GM18499 (cell line): Measurements from ENCODE around the gene LPCAT2.

Experiments used
- ATAC-seq: cut with Tn5 transposase; IDR thresholded peaks from one replicate; pipeline ENCODE4 v1.9.1; 2021; ENCODE audit warnings: moderate number of reproducible peaks; ENCODE audit not compliant: insufficient read depth, unreplicated experiment

The LPCAT2 gene, protein sequence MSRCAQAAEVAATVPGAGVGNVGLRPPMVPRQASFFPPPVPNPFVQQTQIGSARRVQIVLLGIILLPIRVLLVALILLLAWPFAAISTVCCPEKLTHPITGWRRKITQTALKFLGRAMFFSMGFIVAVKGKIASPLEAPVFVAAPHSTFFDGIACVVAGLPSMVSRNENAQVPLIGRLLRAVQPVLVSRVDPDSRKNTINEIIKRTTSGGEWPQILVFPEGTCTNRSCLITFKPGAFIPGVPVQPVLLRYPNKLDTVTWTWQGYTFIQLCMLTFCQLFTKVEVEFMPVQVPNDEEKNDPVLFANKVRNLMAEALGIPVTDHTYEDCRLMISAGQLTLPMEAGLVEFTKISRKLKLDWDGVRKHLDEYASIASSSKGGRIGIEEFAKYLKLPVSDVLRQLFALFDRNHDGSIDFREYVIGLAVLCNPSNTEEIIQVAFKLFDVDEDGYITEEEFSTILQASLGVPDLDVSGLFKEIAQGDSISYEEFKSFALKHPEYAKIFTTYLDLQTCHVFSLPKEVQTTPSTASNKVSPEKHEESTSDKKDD

DNA sequence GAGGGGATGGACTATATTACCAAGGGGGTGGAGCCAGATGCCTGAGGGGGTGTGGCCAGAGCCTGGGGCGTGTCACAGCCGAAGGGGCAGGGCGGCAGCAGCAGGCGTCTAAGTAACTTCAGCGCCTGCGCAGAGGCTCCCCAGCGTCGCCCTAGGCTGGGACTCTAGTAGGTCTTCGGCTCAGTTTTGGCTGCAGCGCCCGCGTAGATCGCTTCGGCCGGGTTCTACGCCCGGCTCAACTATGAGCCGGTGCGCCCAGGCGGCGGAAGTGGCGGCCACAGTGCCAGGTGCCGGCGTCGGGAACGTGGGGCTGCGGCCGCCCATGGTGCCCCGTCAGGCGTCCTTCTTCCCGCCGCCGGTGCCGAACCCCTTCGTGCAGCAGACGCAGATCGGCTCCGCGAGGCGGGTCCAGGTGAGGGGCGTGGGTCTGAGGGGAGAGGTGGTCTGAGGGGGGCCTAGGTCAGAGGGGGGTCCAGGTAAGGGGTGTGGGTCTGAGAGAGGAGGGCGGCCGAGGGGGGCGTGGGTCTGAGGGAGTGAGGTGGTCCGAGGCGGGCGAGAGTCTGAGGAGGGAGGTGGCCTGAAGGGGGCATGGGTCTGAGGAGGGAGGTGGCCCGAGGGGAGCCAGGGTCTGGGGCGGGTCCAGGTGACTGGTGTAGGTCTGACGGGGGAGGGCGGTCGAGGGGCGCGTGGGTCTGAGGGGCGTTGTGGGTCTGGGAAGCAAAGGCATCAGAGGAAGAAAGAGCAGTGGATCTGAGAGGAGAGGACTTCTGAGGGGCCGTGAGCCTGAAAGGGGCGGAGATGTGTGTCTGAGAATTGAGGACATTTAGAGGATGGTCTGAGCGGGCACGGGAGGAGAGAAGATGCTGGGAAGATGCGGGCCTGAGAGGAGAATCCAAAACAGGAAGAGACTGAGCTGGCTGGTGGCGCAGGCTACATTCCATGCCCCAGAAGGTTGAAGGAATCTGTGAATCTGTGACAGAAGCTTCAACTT, at the start of gene LPCAT2:
TSS of gene LPCAT2 (plus strand) at position 132 of the 991 bp plus-strand sequence. CDS start at position 242, 110 bp downstream.
- ATAC-seq, result no peak

DNA sequence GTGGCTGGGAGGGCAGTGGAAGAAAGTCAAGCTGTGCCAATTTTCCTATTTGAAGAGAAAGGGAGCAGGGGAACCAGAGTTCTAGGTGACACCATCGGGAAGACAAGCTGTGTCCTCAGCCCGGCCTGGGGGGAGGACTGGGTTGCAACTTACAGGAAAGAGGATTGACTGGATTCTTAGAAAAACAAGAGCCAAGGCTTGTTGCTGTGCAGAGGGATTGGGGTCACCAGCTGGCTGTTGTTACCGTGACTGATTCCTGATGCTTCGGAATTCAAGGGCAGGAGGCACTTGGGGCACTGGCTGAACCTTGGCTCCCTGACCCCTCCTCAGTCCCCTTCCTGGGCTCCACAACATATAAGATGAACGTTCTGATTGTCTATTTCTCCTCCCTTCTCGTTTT, 46.6 kb upstream of the LPCAT2 start:
- no peak for ATAC-seq

DNA sequence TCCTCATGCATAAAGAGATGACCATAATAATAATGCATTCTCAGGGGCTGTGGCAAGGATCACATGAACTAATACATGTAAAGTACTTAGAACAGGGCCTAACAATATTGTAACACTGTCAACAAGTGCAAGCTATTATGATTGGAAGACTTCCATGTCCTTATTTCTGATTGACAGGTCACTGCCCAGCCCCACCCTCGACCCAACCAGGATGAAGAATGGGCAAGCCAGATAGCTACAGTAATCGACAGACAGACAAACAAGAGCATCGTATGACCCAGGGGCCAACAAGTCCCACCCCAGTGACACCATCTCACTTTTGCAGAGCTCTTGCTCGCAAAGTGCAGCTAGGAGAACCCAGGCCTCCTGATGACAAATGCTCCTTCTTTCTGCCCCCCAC, 44.5 kb upstream of the LPCAT2 start:
- no peak for ATAC-seq

DNA sequence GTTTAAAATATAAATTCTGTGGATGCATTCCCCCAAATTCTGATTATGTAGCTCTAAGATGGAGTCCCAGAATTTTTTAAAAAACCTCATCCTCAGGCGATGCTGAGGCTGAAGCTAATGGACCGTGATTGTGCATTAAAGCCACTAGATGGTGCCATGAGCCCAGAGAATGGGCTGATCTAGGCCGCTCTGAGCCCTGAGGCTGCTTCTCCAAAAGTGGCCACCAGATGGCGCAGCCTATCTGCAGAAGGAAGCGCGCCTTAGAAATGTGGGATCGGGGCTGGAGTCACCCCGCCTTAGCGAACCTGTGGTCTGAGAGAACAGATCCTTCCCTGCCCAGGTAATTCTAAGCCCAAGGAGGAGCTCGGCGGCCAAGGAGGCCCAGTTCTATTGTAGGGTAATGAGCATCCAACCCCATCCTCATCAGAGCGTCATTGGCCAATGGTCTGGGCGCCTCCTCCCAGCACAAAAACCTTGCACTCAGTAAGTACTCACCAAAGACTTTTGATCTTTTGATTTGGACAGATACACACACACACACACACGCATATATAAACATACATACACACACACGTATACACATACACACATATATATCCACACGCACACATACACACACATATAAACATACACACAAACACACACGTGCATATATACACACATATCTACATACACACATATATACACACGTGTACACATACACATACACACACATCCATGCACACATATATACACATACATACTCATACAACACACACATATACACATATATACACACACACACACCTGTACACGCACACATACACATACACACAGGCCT, 43.6 kb upstream of the LPCAT2 start:
- peak; percentile 90 for ATAC-seq

DNA sequence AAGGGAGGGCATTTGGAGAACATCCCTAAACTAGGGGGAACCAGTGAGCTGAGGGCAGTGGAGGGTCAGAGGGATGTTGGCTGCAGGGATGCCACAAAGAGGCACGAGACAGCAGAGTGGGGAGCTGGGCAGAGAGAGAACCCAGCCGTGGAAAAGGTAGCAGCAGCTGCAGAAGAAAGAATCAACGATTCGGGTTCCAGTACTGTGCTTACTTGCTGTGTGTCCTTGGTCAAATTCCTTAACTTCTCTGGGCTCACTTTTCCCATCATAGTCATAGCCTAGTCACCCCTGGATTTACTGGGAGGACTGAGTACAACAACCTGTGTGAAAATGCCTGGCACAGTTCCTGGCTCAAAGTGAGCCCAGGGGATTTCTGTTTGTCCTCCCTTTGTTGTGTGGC, 42.7 kb upstream of the LPCAT2 start:
- no peak for ATAC-seq

DNA sequence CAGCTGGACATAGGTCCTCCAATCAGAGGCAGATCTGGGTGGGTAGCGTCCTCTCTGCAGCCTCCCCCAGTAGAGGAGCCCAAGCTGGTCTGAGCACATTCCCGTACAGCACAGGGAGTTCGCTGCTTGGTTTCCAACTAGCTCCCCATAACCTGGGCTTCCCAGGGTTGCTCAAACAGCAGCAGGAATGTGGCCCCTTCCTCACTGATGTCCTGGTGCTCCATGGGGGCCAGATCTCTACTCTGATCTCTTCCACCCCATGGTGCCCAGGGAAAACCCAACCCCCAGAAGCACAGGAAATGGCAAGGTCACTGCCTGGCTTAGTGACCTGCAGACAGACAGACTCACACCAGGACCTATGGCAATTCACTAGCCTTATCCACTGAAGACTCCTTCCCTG, 41.0 kb upstream of the LPCAT2 start:
- no peak for ATAC-seq

DNA sequence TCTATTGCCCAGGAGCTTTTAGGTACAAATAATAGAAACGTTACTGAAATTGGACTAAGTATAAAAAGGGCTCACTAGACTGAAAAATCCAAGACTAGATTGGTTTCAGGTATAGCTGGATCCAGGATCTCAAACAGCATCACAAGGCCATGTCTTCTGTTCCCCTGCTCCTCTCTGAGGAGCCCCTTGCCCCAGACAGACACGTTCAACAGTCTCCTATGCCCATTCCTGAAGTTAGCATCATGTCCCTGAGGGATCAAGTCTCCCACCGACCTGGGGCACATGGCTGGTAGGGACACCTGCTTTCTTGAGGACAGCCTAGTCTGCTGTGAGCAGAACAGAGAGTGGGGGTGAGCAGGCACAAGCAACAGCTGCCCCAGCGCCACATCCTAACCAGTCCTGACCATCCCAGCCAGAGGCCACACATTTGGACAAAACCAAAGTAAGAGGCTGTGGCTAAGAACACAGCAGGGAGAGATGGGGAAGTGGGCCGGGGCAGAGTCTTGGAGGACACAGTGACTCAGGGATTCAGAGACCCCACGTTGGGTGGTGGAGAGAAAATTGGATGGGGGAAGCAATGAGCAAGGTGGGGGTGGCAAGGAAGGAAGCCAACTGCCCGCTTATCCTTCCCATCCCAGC, 40.4 kb upstream of the LPCAT2 start:
- ATAC-seq, result no peak

DNA sequence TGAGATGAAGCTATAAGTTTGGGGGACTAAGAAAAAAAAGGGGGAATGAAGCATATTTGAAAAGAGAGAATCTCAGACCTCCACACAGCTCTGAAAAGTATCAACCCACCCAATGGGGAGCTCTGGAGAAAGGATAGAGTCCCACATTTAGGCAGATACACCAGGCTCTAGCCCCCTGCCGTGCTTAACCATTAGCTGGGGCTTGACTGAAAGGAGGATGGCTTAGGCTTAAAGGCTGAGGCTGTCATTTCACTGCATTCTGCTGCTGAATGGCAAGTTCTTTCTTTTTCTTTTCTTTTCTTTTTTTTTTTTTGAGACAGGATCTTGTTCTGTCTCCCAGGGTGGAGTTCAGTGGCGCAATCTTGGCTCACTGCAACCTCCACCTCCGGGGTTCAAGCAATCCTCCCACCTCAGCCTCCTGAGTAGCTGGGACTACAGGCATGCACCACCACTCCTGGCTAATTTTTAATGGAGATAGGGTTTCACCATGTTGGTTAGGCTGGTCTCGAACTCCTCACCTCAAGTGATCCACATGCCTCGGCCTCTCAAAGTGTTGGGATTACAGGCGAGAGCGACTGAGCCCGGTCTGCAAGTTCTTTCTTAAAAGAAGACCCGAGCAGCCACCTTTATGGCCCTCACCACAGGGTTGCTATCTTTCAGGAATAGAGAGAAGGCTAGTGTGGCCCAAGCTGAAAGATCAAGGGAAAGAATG, 38.9 kb upstream of the LPCAT2 start:
- ATAC-seq, result no peak

DNA sequence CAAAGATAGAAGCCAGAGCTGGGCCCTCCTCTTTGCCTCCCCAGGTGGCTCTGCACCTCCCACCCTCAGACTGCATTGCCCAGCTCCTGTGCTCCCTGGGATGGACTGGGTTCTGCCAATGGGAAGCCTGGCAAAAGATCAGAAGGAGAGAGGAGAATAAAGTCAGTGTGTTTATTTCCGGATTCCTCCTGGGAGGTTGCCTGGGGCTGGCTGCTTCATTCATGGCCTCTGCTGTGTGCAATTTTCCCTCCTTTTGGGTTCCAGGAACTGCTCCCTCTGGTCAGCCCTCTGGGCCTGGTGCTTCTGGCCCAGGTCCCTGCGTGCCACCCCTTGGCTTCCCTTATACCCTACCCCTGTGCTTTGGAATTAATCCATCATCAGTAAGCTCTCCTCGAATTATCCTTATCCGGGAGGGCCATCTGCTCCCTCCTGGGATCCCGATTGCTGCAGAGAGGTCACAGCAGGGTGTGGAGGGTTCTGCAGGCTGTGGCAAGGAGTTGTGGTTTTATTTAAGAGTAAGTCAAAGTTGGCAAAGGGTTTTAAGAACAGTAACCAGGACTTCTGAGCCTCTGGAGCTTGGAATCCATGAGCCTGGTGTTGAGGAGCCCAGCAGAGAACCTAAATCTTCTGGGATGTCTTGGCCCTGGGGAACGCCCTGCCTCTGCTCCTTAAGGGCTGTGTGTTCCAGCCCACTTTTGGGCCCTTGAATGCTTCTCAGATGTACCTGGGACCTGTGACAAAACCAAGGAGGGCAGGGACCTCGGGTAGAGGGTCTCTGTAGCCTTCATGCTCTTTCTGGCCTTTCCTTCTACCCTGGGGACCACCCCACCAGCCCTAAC, 38.1 kb upstream of the LPCAT2 start:
- ATAC-seq, result no peak

DNA sequence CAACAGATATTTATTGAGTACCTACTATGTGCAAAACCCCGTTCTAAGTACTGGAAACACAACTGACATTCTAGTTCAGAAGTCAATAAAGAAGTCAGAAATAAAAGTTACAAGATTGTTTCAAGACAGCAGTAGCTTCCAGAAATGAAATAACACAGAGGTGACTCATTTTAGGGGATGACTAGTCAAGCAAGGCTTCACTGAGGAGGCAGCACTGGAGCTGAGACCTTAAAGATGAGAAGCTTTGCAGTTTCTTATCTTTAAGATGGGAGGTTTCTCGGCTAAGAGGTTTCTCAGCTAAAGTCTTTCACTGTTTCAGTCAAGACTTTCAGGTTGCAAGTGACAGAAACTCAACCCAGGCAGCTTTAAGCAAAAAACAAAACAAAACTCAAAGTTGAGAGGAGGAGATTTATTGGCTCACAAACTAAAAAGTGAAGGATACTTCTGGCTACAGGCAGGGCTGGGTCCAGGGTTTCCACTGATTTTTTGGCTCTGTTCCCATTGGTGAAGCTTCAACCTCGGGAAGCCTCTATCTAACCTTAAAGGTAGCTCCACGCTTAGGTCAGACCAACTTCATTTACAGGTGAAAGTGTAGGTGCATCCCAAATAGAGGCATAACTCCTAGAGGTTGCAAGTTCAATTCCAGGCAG, 37.3 kb upstream of the LPCAT2 start:
- ATAC-seq, result peak; percentile 80

DNA sequence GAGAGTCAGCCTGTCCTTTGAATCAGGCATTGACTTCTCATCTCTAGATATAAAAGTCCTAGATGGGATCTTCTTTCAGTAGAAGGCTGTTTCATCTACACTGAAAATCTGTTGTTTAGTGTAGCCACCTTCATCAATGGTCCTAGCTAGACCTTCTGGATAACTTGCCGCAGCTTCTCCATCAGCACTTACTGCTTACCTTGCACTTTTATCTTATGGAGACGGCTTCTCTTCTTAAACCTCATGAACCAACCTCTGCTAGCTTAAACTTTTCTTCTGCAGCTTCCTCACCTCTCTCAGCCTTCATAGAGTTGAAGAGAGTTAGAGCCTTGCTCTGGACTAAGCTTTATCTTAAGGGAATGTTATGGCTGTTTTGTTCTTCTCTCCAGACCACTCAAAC, 35.3 kb upstream of the LPCAT2 start:
- no peak for ATAC-seq

DNA sequence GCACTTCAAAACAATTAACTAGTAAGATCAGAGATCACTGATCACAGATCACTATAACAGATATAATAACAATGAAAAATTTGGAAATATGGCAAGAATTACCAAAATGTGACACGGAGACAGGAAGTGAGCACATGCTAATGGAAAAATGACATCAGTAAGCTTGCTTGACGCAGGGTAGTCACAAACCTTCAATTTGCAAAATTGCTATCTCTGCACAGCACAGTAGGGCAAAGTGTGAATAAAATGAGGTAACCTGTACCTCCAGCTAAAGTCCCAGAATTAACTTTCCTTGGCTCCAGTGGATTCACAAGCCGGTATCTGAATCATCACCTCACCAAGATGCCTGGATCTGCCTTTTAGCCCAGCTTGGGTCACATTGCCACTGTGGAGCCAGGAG, 34.1 kb upstream of the LPCAT2 start:
- ATAC-seq, result no peak

DNA sequence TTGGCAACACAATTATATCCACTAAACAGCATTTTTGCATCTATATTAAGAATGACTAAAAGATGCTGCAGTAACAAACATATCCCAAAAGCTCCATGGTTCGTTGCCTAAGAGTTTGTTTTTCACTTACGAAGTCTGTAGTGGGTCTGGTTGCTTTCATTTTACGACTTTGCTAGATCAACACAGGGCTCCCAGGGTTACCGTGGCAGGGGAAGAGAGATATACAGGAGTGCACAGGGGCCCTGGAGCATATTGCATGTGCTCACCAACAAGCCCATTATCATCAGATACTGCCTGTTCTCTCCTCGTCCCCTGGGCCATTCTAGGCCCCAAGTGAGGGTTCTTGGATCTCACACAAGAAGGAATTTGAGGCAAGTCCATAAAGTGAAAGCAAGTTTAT, 33.0 kb upstream of the LPCAT2 start:
- no peak for ATAC-seq

DNA sequence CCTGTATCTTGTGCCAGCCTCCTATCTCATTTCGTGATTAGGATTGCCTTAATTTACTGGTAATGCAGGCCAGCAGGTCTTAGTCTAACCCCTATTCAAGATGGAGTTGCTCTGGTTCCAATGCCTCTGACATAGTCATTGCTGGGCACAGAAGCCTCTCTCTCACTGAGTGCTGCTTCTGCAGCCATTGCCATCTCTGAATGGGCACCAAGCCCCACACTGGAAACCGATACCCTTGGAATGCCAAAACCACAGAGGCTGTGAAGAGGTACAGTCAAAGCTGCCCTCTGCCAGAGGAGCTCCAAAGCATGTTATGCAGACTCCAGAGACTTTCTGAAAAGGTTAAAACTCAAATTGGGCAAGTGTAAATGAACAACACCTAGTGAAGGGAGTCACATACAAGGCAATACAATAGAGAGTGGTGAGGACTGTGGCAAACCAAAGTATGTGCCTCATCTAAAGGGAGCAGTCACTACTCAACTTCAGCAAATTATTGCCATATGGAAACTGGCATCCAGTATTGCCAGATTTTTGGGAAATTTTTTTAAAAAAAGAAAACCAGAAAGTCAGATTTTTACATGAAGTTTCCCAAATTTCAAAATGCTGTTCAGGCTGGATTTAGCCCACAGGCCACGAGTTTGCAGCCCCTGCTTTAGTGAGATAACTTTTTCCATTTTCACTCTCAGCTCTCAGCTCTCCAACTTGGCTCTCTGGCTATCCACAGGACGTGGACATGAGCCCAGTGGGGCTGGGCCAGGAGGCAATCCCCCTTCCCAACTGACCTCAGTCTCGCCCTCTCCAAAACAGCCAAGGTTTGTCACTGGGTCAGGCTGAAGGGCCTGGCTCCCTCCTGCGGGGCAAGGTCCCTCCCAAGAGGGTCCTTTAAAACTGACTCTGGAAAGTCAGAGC, 32.0 kb upstream of the LPCAT2 start:
- no peak for ATAC-seq

DNA sequence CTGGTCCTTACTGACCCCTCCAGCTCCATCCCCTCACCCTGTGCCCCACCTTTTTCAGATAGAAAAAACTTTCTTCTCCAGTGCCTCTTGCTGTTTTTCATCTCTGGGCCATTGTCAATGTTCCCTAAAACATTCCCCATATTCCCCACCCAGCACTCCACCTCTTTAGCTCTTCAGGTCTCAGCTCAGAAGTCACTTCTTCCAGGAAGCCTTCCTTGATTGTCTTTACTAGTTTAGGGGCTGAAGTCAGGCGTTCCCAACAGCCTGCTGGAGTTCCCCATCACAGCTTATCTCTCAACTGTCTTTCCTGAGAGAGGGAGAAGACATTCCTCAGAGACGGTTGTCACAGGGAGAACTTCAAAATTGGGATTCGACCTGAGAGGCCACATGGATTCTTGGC, 31.1 kb upstream of the LPCAT2 start:
- no peak for ATAC-seq

DNA sequence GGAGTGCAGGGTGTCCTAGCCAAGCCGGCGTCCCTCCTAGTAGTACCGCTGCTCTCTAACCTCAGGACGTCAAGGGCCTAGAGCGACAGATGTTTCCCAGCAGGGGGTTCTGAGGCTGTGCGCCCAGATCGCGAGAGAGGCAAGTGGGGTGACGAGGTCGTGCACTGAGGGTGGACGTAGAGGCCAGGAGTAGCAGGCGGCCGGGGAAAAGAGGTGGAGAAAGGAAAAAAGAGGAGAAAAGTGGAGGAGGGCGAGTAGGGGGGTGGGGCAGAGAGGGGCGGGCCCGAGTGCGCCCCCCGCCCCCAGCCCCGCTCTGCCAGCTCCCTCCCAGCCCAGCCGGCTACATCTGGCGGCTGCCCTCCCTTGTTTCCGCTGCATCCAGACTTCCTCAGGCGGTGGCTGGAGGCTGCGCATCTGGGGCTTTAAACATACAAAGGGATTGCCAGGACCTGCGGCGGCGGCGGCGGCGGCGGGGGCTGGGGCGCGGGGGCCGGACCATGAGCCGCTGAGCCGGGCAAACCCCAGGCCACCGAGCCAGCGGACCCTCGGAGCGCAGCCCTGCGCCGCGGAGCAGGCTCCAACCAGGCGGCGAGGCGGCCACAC, 29.9 kb upstream of the LPCAT2 start, which contains the start of gene MMP2:
TSS of gene MMP2 (plus strand) at position 372 of the 603 bp plus-strand sequence. CDS start 282 bp downstream, outside the sequence.
- no peak for ATAC-seq
